Measurements from ENCODE around the gene SSR2. TPM values are rescaled to one million over a fixed set of nuclear protein-coding genes. Genes with fewer than 3 reads are reported as not detected.

SSR2 gene
- total RNA-seq, 1 donor from 2014 or later: 236 TPM

- H3K4me2 ChIP-seq (ENCODE audit: low read length): peak overlapping the region; percentile 93
- peaks cover 12% of the 10 kb centered on the region for H3K36me3 Mint-ChIP-seq (ENCODE audit: low read depth, unreplicated experiment)
- peak overlapping the region; percentile 77 for H3K27ac ChIP-seq (ENCODE audit: low read depth, low read length)
- peaks cover 3% of the 10 kb centered on the region for H3K4me1 Mint-ChIP-seq (ENCODE audit: low read depth, unreplicated experiment)
- peak overlapping the region; percentile 91 for H3K9ac ChIP-seq (ENCODE audit: low read length)
- H3K27ac Mint-ChIP-seq (ENCODE audit: unreplicated experiment): peak overlapping the region; percentile 28
- no peaks in the 10 kb centered on the region for H3K9me3 ChIP-seq (ENCODE audit: insufficient read depth, low read depth, low read length)
- no peak for FAIRE-seq
- no peak overlapping the region for H2AFZ ChIP-seq (ENCODE audit: low read depth, low read length)
- H3K79me2 ChIP-seq (ENCODE audit: insufficient read depth, low read length): peaks cover 47% of the 10 kb centered on the region
- peaks cover 3% of the 10 kb centered on the region for H3K9me3 Mint-ChIP-seq (ENCODE audit: unreplicated experiment)
- no peaks in the 10 kb centered on the region for H3K27me3 ChIP-seq (ENCODE audit: insufficient read depth, low read length)
- peaks cover 16% of the 10 kb centered on the region for H3K27me3 Mint-ChIP-seq (ENCODE audit: low read depth, unreplicated experiment)
- TF ChIP-seq CTCF (IDR thresholded peaks at IDR 0.05; ENCODE audit: insufficient read depth, low read depth, low read length) (no peak), EZH2 (IDR thresholded peaks at IDR 0.05; ENCODE audit: insufficient read depth, low read length) (no peak)
- H3K36me3 ChIP-seq (ENCODE audit: insufficient read depth, low read length): peaks cover 15% of the 10 kb centered on the region
- H3K4me1 ChIP-seq (ENCODE audit: insufficient read depth, low read length): peaks cover 5% of the 10 kb centered on the region
- peak overlapping the region; percentile 94 for H3K4me3 ChIP-seq (ENCODE audit: insufficient read depth, low read depth, low read length)
- H3K4me3 Mint-ChIP-seq (ENCODE audit: unreplicated experiment): peak overlapping the region; percentile 97
- H4K20me1 ChIP-seq (ENCODE audit: insufficient read depth, low read length): peaks cover 27% of the 10 kb centered on the region
- no peak for DNase-seq (ENCODE audit: low read depth)
Observed at GRCh38 chr1:156019946-156020292, 832 bp downstream of the SSR2 start.

GRCh38 chr1:156014829-156015228 lies 5.9 kb downstream of the SSR2 start:
- H3K36me3 ChIP-seq (ENCODE audit: insufficient read depth, low read length): peaks cover 62% of the 10 kb centered on the region
- no peaks in the 10 kb centered on the region for H3K27me3 ChIP-seq (ENCODE audit: insufficient read depth, low read length)
- DNase-seq (ENCODE audit: low read depth) (no peak), FAIRE-seq (no peak)
- H3K4me3 ChIP-seq (ENCODE audit: insufficient read depth, low read depth, low read length): no peak overlapping the region
- no peaks in the 10 kb centered on the region for H3K9me3 ChIP-seq (ENCODE audit: insufficient read depth, low read depth, low read length)
- no peak overlapping the region for H3K27ac ChIP-seq (ENCODE audit: low read depth, low read length)
- Mint-ChIP-seq H3K27me3 (ENCODE audit: low read depth, unreplicated experiment) (no peaks in the 10 kb centered on the region), H3K36me3 (ENCODE audit: low read depth, unreplicated experiment) (peaks cover 35% of the 10 kb centered on the region), H3K4me1 (ENCODE audit: low read depth, unreplicated experiment) (peaks cover 3% of the 10 kb centered on the region), H3K27ac (ENCODE audit: unreplicated experiment) (no peak overlapping the region), H3K4me3 (ENCODE audit: unreplicated experiment) (no peak overlapping the region), H3K9me3 (ENCODE audit: unreplicated experiment) (peaks cover 3% of the 10 kb centered on the region)
- H3K9ac ChIP-seq (ENCODE audit: low read length): no peak overlapping the region
- no peaks in the 10 kb centered on the region for H3K4me1 ChIP-seq (ENCODE audit: insufficient read depth, low read length)
- peaks cover 61% of the 10 kb centered on the region for H3K79me2 ChIP-seq (ENCODE audit: insufficient read depth, low read length)
- TF ChIP-seq EZH2 (IDR thresholded peaks at IDR 0.05; ENCODE audit: insufficient read depth, low read length) (no peak), CTCF (IDR thresholded peaks at IDR 0.05; ENCODE audit: insufficient read depth, low read depth, low read length) (no peak)
- no peak overlapping the region for H3K4me2 ChIP-seq (ENCODE audit: low read length)
- peaks cover 70% of the 10 kb centered on the region for H4K20me1 ChIP-seq (ENCODE audit: insufficient read depth, low read length)
- H2AFZ ChIP-seq (ENCODE audit: low read depth, low read length): no peak overlapping the region

- peaks cover 66% of the 10 kb centered on the region for H3K36me3 ChIP-seq (ENCODE audit: insufficient read depth, low read length)
- H4K20me1 ChIP-seq (ENCODE audit: insufficient read depth, low read length): peaks cover 74% of the 10 kb centered on the region
Observed at GRCh38 chr1:156012051-156012817, 8.5 kb downstream of the SSR2 start.

More at GRCh38 chr1:156012051-156012817, 8.5 kb downstream of the SSR2 start:
- DNase-seq (ENCODE audit: low read depth): no peak
- no peak for FAIRE-seq
- Histone ChIP-seq H3K9me3 (ENCODE audit: insufficient read depth, low read depth, low read length) (no peaks in the 10 kb centered on the region), H3K4me3 (ENCODE audit: insufficient read depth, low read depth, low read length) (no peak overlapping the region), H3K4me2 (ENCODE audit: low read length) (no peak overlapping the region), H3K27me3 (ENCODE audit: insufficient read depth, low read length) (no peaks in the 10 kb centered on the region), H3K9ac (ENCODE audit: low read length) (no peak overlapping the region), H3K79me2 (ENCODE audit: insufficient read depth, low read length) (peaks cover 36% of the 10 kb centered on the region), H3K4me1 (ENCODE audit: insufficient read depth, low read length) (no peaks in the 10 kb centered on the region), H3K27ac (ENCODE audit: low read depth, low read length) (no peak overlapping the region), H2AFZ (ENCODE audit: low read depth, low read length) (no peak overlapping the region)
- Mint-ChIP-seq H3K27ac (ENCODE audit: unreplicated experiment) (no peak overlapping the region), H3K36me3 (ENCODE audit: low read depth, unreplicated experiment) (peaks cover 32% of the 10 kb centered on the region), H3K9me3 (ENCODE audit: unreplicated experiment) (peaks cover 3% of the 10 kb centered on the region), H3K4me3 (ENCODE audit: unreplicated experiment) (no peak overlapping the region), H3K4me1 (ENCODE audit: low read depth, unreplicated experiment) (peaks cover 2% of the 10 kb centered on the region), H3K27me3 (ENCODE audit: low read depth, unreplicated experiment) (no peaks in the 10 kb centered on the region)
- TF ChIP-seq EZH2 (IDR thresholded peaks at IDR 0.05; ENCODE audit: insufficient read depth, low read length): no peak
- no peak for TF ChIP-seq CTCF (IDR thresholded peaks at IDR 0.05; ENCODE audit: insufficient read depth, low read depth, low read length)
